Endothelial cell of umbilical vein (primary cell): ENCODE results near the gene NSMCE3. TPM values are rescaled to one million over a fixed set of nuclear protein-coding genes. Genes with fewer than 3 reads are reported as not detected.

Experiments
- BruUV-seq: library from RNA; stranded (reverse); fragments of 400-500 nt; replicated peaks from 2 replicates; lab custom pipeline; 2021; lab: Mats Ljungman, UMichigan
- CTCF ChIA-PET: fragments of 300-600, 350-600 bp; sonication (Branson Sonifier 250); formaldehyde crosslinking; loops from one replicate; lab custom pipeline; 2021; ENCODE audit warnings: antibody characterized with exemption, inconsistent platforms; lab: Charles Lee
- POLR2A ChIA-PET: fragments of 300-600, 350-600 bp; sonication (Branson Sonifier 250); formaldehyde crosslinking; loops from one replicate; lab custom pipeline; 2021; ENCODE audit warnings: antibody characterized with exemption, inconsistent platforms; lab: Charles Lee
- DNase-seq: peaks from one replicate; pipeline ENCODE4 v3.0.0-alpha.2; 2011; ENCODE audit warnings: low read depth, low spot score
- FAIRE-seq: peaks from 2 replicates; lab custom pipeline; 2011; peaks lifted over from hg19 to GRCh38; lab: Jason Lieb, UNC
- H2AFZ ChIP-seq: 2 replicates; pipeline ENCODE4 v1.6.0; 2012; ENCODE audit warnings: low read depth, low read length, control low read depth, inconsistent platforms
- H3K27ac ChIP-seq: 2 replicates; pipeline ENCODE4 v1.5.1; 2011; ENCODE audit warnings: low read depth, mild to moderate bottlenecking, control low read depth, low read length, moderate library complexity; ENCODE audit not compliant: insufficient read depth
- H3K27me3 ChIP-seq, 2 experiments: 2 replicates each; pipeline versions ENCODE4 v1.6.0 to v1.6.1; 2011; ENCODE audit warnings: low read length in 2 of 2, mixed read lengths in 1 of 2; ENCODE audit not compliant: control insufficient read depth in 2 of 2, insufficient read depth in 2 of 2
- H3K36me3 ChIP-seq, 2 experiments: 2 replicates in 1 of 2; 3 replicates in 1 of 2; pipeline ENCODE4 v1.5.1; 2011; ENCODE audit warnings: low read length in 2 of 2, mild to moderate bottlenecking in 1 of 2, moderate library complexity in 1 of 2; ENCODE audit not compliant: control insufficient read depth in 2 of 2, insufficient read depth in 2 of 2; ENCODE audit errors: extremely low read depth in 1 of 2
- H3K4me1 ChIP-seq: 3 replicates; pipeline ENCODE4 v1.5.1; 2011; ENCODE audit warnings: mild to moderate bottlenecking, low read length; ENCODE audit not compliant: control insufficient read depth, insufficient read depth; ENCODE audit errors: extremely low read depth
- H3K4me2 ChIP-seq: 2 replicates; pipeline ENCODE4 v1.6.1; 2011; ENCODE audit warnings: low read length, control low read depth, mixed read lengths; ENCODE audit not compliant: insufficient read depth
- H3K4me3 ChIP-seq, 3 experiments: fragments of 200-600 bp in 1 of 3; sonication (generic), shearing (Covaris generic) in 1 of 3; replicated peaks in 1 of 3; 2 replicates each; pipeline ENCODE4 v1.5.1; 2011 to 2016; ENCODE audit warnings: control low read depth in 3 of 3, low read length in 3 of 3, mild to moderate bottlenecking in 2 of 3, inconsistent platforms in 1 of 3, low read depth in 1 of 3, moderate library complexity in 1 of 3; ENCODE audit not compliant: insufficient read depth in 1 of 3
- H3K79me2 ChIP-seq: 2 replicates; pipeline ENCODE4 v1.6.0; 2012; ENCODE audit warnings: low read length, inconsistent platforms; ENCODE audit not compliant: control insufficient read depth, insufficient read depth
- H3K9ac ChIP-seq: replicated peaks from 2 replicates; pipeline ENCODE3; 2011; ENCODE audit warnings: low read length, control low read depth; ENCODE audit not compliant: insufficient read depth; ENCODE audit errors: extremely low read depth
- H3K9me1 ChIP-seq: replicated peaks from 3 replicates; pipeline ENCODE4 v1.6.0; 2011; ENCODE audit warnings: mild to moderate bottlenecking, low read length; ENCODE audit not compliant: control insufficient read depth, insufficient read depth; ENCODE audit errors: extremely low read depth
- H3K9me3 ChIP-seq: replicated peaks from 2 replicates; pipeline ENCODE4 v1.5.1; 2012; ENCODE audit warnings: low read length, inconsistent platforms; ENCODE audit not compliant: control insufficient read depth, insufficient read depth
- H4K20me1 ChIP-seq: replicated peaks from 2 replicates; pipeline ENCODE3; 2011; ENCODE audit warnings: mild to moderate bottlenecking, low read length; ENCODE audit not compliant: control insufficient read depth, insufficient read depth; ENCODE audit errors: extremely low read depth
- EZH2 ChIP-seq: IDR thresholded peaks from 2 replicates; pipeline ENCODE4 v1.6.1; 2012; ENCODE audit warnings: borderline replicate concordance, low read depth, mild to moderate bottlenecking, moderate library complexity, low read length, inconsistent platforms; ENCODE audit not compliant: severe bottlenecking
- FOS ChIP-seq: IDR thresholded peaks from 2 replicates; pipeline ENCODE4 v1.6.1; 2011; ENCODE audit warnings: mild to moderate bottlenecking, low read length, moderate library complexity, borderline replicate concordance; ENCODE audit not compliant: insufficient read depth
- GATA2 ChIP-seq: IDR thresholded peaks from 2 replicates; pipeline ENCODE4 v1.7.0; 2011; ENCODE audit warnings: low read depth, mild to moderate bottlenecking, moderate library complexity, mixed read lengths, low read length; ENCODE audit not compliant: insufficient read length, insufficient read depth
- JUN ChIP-seq: IDR thresholded peaks from 2 replicates; pipeline ENCODE4 v1.6.1; 2011; ENCODE audit warnings: borderline replicate concordance, low read depth; ENCODE audit not compliant: insufficient read length, insufficient read depth
- MYC ChIP-seq: IDR thresholded peaks from one replicate; pipeline ENCODE4 v1.6.1; 2011; ENCODE audit warnings: mild to moderate bottlenecking, low read depth, low read length
- POLR2A ChIP-seq: IDR thresholded peaks from 2 replicates; pipeline ENCODE4 v1.6.1; 2012; ENCODE audit warnings: low read depth, mild to moderate bottlenecking, control low read depth, low read length
- POLR2AphosphoS5 ChIP-seq: IDR thresholded peaks from 2 replicates; pipeline ENCODE4 v1.6.1; 2012; ENCODE audit warnings: low read depth, mild to moderate bottlenecking, control low read depth, low read length, moderate library complexity; ENCODE audit not compliant: insufficient read depth
- dilution Hi-C: fragments of 300-500 bp; cut with MboI; formaldehyde crosslinking; loops from one replicate; pipeline ENCODE4 v1.15.0; 2019; ENCODE audit warnings: low sequenced_read_pairs; ENCODE audit not compliant: extremely low pct_ligation_motif_present
- intact Hi-C: fragments of 100-400 bp; cut with micrococcal nuclease; formaldehyde crosslinking; loops from one replicate; pipeline ENCODE4 v1.10.0; 2022
- polyA plus RNA-seq, 4 experiments: library from polyadenylated mRNA; depleted of rRNA in 3 of 4; stranded (reverse) in 3 of 4; unstranded in 1 of 4; fragments of >200 nt; gene quantifications; 2 replicates each; pipeline versions ENCODE4 v1.2.1 to v1.2.3, GENCODE V29; 2011 to 2012; ENCODE audit warnings: missing spikeins in 1 of 4
- total RNA-seq: library from RNA; stranded (reverse); gene quantifications from 2 replicates; pipeline ENCODE4 v1.2.3, GENCODE V29; 2021
- TF ChIP-seq, protein P1 (sequence below), 2 donors: IDR thresholded peaks; 1 replicate in 1 of 2; 2 replicates in 1 of 2; pipeline ENCODE4 v1.5.1; 2011; ENCODE audit warnings: low read length in 2 of 2, mild to moderate bottlenecking in 2 of 2, moderate library complexity in 2 of 2, control low read depth in 1 of 2, inconsistent platforms in 1 of 2, low read depth in 1 of 2; ENCODE audit not compliant: insufficient read depth in 1 of 2; ENCODE audit errors: extremely low read depth in 1 of 2
- TF ChIP-seq, protein P2 (sequence below): IDR thresholded peaks from 2 replicates; pipeline ENCODE4 v1.6.1; 2011; ENCODE audit not compliant: insufficient read depth, insufficient read length

Gene NSMCE3
- total and polyA plus RNA-seq, 2 donors (not counting 3 experiments of a cell fraction or from before 2014, with no cell fraction given), result 4.5 to 5.8 TPM

DNA sequence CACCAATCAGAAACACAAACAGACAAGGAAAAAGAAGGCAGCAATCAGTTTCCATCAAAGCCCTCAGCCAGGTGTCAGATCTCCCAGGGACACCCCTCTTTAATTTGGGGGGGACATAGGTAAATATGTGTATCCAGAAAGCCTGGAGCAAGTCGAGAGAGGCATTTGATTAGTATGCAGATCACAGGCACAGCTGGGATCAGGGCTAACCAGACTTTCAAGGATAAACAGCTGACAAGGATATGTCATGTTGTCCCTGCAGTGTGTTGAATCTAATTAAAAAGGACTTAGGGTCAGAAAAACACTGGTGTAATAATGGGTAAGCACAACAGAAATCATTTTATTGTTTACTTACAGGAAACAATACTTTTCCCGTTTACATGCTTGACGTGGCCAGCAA is 30.2 kb downstream of the NSMCE3 start:
- no peak overlapping the region for H3K27ac ChIP-seq
- no peak overlapping the region for H3K9ac ChIP-seq
- no peaks in the 10 kb centered on the region for H4K20me1 ChIP-seq
- no peaks in the 10 kb centered on the region for H3K79me2 ChIP-seq
- ChIA-PET CTCF (no interaction called here), POLR2A (no interaction called here)
- DNase-seq, result no peak
- no peak overlapping the region for H3K4me2 ChIP-seq
- H3K36me3 ChIP-seq, result no peaks in the 10 kb centered on the region
- H3K9me3 ChIP-seq, result no peaks in the 10 kb centered on the region
- no peak for TF ChIP-seq POLR2A
- TF ChIP-seq JUN, result no peak
- no peak for TF ChIP-seq MYC
- no peak for TF ChIP-seq POLR2AphosphoS5
- TF ChIP-seq, protein P1, sequence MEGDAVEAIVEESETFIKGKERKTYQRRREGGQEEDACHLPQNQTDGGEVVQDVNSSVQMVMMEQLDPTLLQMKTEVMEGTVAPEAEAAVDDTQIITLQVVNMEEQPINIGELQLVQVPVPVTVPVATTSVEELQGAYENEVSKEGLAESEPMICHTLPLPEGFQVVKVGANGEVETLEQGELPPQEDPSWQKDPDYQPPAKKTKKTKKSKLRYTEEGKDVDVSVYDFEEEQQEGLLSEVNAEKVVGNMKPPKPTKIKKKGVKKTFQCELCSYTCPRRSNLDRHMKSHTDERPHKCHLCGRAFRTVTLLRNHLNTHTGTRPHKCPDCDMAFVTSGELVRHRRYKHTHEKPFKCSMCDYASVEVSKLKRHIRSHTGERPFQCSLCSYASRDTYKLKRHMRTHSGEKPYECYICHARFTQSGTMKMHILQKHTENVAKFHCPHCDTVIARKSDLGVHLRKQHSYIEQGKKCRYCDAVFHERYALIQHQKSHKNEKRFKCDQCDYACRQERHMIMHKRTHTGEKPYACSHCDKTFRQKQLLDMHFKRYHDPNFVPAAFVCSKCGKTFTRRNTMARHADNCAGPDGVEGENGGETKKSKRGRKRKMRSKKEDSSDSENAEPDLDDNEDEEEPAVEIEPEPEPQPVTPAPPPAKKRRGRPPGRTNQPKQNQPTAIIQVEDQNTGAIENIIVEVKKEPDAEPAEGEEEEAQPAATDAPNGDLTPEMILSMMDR (IDR thresholded peaks at IDR 0.05; ENCODE audit: extremely low read depth in 1 of 2, insufficient read depth in 1 of 2, low read depth in 1 of 2, low read length in 2 of 2), result no peak
- FAIRE-seq, result no peak
- no peaks in the 10 kb centered on the region for H3K4me1 ChIP-seq
- H2AFZ ChIP-seq, result no peak overlapping the region
- no peak overlapping the region for H3K4me3 ChIP-seq
- dilution Hi-C loops, result no loop called here
- no peaks in the 10 kb centered on the region for H3K9me1 ChIP-seq
- intact Hi-C loops, result no loop called here
- no TSS peak for BruUV-seq
- H3K27me3 ChIP-seq, result no peaks in the 10 kb centered on the region

DNA sequence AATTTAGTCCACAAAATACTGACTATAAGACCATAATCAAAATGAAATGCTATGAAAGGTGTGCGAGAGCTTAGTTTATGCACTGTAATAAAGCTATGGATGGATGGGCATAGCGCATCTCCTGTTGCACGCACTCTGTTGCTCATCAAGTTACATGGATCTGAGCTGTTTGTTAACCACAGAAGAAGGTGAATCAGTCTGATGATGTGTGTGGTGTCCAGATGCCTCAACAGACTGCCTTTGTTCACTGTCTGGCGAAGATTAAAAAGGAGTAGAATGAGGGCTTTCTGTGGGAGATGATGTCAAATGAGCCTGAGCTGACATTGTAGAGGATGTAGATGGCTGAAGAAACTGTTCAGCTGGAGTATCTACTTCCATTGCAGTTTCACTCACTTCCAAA is 36.1 kb downstream of the NSMCE3 start:
- no peaks in the 10 kb centered on the region for H3K27me3 ChIP-seq

More for the DNA sequence above, 36.1 kb downstream of the NSMCE3 start:
- Histone ChIP-seq H2AFZ (no peak overlapping the region), H3K4me2 (no peak overlapping the region), H3K9me3 (no peaks in the 10 kb centered on the region), H4K20me1 (no peaks in the 10 kb centered on the region), H3K9me1 (no peaks in the 10 kb centered on the region), H3K36me3 (no peaks in the 10 kb centered on the region), H3K27ac (no peak overlapping the region), H3K4me1 (no peaks in the 10 kb centered on the region), H3K9ac (no peak overlapping the region), H3K79me2 (no peaks in the 10 kb centered on the region), H3K4me3 (no peak overlapping the region)
- dilution Hi-C loops, result no loop called here
- CTCF ChIA-PET, result no interaction called here
- intact Hi-C loops, result no loop called here
- POLR2A ChIA-PET, result no interaction called here
- DNase-seq, result no peak
- no peak for TF ChIP-seq JUN
- TF ChIP-seq, protein P2, sequence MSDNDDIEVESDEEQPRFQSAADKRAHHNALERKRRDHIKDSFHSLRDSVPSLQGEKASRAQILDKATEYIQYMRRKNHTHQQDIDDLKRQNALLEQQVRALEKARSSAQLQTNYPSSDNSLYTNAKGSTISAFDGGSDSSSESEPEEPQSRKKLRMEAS, result no peak
- TF ChIP-seq, protein P1 (IDR thresholded peaks at IDR 0.05; ENCODE audit: extremely low read depth in 1 of 2, insufficient read depth in 1 of 2, low read depth in 1 of 2, low read length in 2 of 2), result no peak
- TF ChIP-seq POLR2AphosphoS5, result no peak
- no peak for TF ChIP-seq EZH2
- no peak for TF ChIP-seq FOS
- no peak for TF ChIP-seq POLR2A
- no peak for TF ChIP-seq MYC
- TF ChIP-seq GATA2, result no peak
- no peak for FAIRE-seq
- BruUV-seq, result no TSS peak
